Measurements from ENCODE around the gene PRICKLE3.

Gene PRICKLE3

DNA sequence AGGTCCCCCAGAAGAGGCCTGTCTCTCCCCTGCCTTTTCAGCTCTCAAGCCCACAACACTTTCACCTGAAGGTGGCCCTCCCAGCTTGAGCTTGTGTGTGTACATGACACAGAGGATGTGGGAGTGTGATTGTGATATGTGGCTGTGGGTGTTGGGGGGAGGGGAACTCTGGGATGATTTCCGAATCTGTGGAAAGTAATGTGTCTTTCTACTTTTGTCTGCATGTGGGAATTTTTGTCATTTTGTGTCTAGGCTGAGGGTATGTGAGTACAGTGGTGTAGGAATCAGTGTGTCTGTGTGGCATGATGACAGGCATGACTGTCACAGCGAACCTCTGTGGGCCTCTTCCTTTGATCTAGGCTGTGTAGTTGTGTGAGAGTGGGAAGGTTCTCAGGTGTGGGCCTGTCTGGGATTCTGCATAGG, 7.4 kb upstream of the PRICKLE3 start:
- in situ Hi-C loops (cut with MboI; ENCODE audit: low pct_unique_long_range_greater_than_20kb, low sequenced_read_pairs, unreplicated experiment), result no loop called here
- DNase-seq (ENCODE audit: low spot score), result no peak
- TF ChIP-seq, protein P1, sequence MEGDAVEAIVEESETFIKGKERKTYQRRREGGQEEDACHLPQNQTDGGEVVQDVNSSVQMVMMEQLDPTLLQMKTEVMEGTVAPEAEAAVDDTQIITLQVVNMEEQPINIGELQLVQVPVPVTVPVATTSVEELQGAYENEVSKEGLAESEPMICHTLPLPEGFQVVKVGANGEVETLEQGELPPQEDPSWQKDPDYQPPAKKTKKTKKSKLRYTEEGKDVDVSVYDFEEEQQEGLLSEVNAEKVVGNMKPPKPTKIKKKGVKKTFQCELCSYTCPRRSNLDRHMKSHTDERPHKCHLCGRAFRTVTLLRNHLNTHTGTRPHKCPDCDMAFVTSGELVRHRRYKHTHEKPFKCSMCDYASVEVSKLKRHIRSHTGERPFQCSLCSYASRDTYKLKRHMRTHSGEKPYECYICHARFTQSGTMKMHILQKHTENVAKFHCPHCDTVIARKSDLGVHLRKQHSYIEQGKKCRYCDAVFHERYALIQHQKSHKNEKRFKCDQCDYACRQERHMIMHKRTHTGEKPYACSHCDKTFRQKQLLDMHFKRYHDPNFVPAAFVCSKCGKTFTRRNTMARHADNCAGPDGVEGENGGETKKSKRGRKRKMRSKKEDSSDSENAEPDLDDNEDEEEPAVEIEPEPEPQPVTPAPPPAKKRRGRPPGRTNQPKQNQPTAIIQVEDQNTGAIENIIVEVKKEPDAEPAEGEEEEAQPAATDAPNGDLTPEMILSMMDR (IDR thresholded peaks at IDR 0.05; ENCODE audit: extremely low read depth, insufficient read depth, missing control alignments), result no peak

DNA sequence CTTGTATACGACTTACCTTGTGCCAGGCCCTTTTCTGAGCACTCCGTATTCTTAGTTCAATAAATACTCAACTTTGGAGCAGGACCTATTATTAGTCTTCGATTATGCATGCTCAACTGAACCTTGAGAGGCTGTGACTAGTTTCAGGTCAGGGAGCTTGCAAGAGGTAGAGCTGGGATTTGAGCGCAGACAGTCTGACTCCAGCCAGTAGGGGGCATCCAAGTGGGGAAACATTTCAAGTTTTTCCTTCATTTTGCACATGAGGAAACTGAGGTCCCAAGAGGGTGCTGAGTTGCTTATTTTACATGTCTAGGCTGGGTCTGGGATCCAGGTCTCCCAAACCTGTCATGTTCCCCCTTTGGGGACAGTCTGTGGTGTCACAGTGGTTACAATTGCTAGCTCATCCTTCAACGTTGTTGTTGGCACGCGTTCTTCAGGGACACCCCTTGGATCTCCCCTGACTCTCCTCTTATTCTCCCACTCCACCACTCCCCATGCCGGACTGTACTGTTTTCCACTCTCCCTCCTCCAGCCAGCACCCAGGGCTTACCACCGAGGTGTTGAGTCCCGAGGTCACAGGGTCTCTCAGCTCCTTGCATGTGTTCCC, 6.7 kb upstream of the PRICKLE3 start:
- TF ChIP-seq, protein P1 (IDR thresholded peaks at IDR 0.05; ENCODE audit: extremely low read depth, insufficient read depth, missing control alignments), result peak; percentile 64
- no peak for DNase-seq (ENCODE audit: low spot score)
- in situ Hi-C loops (cut with MboI; ENCODE audit: low pct_unique_long_range_greater_than_20kb, low sequenced_read_pairs, unreplicated experiment), result no loop called here

DNA sequence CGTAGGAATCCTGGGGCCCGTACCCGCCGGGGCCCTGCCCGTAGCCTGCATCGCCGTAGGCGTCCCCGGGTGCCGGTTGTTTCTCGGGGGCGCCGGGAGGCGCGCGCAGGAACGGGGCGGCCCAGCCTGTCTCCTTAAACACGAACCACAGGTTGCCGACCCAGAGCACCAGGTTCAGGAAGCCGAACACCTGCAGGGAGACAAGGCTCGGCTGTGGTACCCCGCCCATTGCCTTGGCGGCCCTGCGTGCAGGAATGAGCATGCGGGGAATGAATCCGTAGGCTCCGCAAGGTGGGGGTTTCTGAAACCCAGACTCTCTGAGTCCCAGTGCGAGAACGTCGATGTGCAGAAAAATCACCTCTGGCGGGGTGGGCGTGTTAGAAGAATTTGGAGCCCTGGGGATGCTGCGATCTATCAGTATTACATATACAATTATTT, 5.4 kb upstream of the PRICKLE3 start:
- no peak for DNase-seq (ENCODE audit: low spot score)
- in situ Hi-C loops (cut with MboI; ENCODE audit: low pct_unique_long_range_greater_than_20kb, low sequenced_read_pairs, unreplicated experiment), result no loop called here
- TF ChIP-seq, protein P1 (IDR thresholded peaks at IDR 0.05; ENCODE audit: extremely low read depth, insufficient read depth, missing control alignments), result no peak

DNA sequence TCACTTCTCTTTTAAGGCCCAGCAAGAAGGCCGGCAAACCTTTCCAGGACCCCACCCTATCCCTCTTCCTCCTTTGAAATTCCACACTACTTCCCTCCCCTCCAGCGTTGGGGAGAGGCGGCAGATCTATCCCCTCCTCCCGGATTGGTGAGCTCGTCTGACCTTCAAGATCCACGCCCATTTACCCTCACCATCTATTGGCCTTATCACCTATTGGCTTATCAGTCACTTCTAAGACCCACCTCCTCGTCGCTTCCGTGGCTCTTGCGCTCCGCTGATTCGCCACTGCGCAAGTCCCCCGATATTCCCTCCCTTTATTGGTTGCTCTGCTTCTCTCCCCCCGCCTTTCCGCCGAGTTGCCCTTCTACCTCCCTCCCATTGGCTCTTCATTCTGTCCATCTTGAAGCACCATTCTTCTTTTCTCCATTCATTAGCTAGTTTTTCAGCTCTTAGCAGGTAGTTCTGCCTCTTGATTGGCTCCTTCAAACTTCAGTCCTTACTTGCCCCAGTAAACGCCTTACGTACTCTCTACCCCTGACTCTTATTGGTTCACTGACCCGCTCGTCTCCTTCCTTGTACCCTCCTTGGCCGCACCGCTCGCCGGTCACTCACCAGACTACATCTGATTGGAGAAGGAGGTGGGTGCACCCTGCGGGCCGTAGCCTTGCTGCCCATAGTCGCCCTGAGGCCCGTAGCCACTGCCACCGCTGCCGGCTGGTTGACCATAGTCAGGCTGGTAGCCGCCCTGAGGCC, 4.8 kb upstream of the PRICKLE3 start:
- TF ChIP-seq, protein P1 (IDR thresholded peaks at IDR 0.05; ENCODE audit: extremely low read depth, insufficient read depth, missing control alignments), result no peak
- DNase-seq (ENCODE audit: low spot score), result peak; percentile 91
- in situ Hi-C loops (cut with MboI; ENCODE audit: low pct_unique_long_range_greater_than_20kb, low sequenced_read_pairs, unreplicated experiment), result no loop called here

DNA sequence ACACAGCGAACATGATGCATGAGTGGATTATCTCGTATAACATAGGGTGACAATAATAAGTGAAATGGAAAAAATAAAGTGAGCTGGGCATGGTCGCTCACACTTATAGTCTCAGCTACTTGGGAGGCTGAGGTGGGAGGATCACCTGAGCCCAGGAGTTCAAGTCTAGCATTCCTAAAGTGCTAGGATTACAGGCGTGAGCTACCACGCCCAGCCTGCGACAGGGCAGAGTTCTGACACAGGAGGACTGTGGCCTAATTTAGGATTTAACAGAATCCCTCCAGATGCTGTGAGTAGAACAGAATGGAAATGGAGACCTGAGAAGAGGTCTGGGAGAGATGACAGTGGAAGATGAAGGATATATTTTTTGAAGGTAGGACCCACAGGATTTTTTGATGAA, 3.4 kb upstream of the PRICKLE3 start:
- in situ Hi-C loops (cut with MboI; ENCODE audit: low pct_unique_long_range_greater_than_20kb, low sequenced_read_pairs, unreplicated experiment), result no loop called here
- no peak for DNase-seq (ENCODE audit: low spot score)

DNA sequence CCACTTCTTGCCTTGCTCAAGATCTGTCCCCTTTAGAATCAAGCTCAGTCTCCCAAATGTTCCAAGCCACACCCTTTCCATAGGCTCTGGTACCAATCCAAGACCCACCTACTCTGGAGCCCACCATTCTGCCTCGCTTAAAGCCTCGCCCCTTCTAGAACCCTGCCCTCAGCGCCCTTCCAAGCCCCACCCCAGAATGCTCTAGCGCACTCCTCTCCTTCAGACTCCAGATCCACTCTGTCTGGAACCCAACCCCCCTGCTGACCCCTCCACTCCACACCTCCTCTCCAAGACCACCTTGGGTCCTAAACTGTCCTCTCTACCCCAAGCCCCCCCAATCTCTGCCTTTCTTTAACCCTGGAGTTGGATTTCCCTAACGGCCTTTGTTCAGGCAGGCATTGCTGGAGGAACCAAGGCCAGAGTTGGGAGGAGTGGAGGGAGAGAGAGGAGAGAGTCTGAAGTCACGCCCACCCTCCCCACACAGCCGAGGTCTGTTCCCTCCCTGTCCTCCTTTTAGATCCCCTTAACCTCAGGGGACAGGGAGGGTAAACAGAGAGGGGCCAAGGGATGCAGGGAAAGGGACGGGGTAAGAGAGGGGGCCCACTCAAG, 2.4 kb upstream of the PRICKLE3 start:
- TF ChIP-seq, protein P1 (IDR thresholded peaks at IDR 0.05; ENCODE audit: extremely low read depth, insufficient read depth, missing control alignments), result no peak
- in situ Hi-C loops (cut with MboI; ENCODE audit: low pct_unique_long_range_greater_than_20kb, low sequenced_read_pairs, unreplicated experiment), result no loop called here
- no peak for DNase-seq (ENCODE audit: low spot score)

More for the DNA sequence above, 3.4 kb upstream of the PRICKLE3 start:
- TF ChIP-seq, protein P1 (IDR thresholded peaks at IDR 0.05; ENCODE audit: extremely low read depth, insufficient read depth, missing control alignments), result no peak

Measured in GM13977 (cell line).